SU-DHL-6 (cell line): ENCODE results near the gene THSD7A.

Experiments used
- EZH2phosphoT487 ChIP-seq: fragments of 200-600 bp; sonication (generic), shearing (Covaris generic); conservative IDR thresholded peaks from 2 replicates; pipeline ENCODE4 v1.6.1; 2018; ENCODE audit warnings: mild to moderate bottlenecking, antibody characterized with exemption, low read length, moderate library complexity, mixed read lengths
- TF ChIP-seq, protein P1 (sequence below): fragments of 200-600 bp; sonication (generic); IDR thresholded peaks from one replicate; pipeline ENCODE4 v1.5.1; 2017; ENCODE audit warnings: antibody characterized with exemption, mild to moderate bottlenecking, low read length, moderate library complexity; ENCODE audit not compliant: insufficient read depth, poor library complexity, severe bottlenecking

DNA sequence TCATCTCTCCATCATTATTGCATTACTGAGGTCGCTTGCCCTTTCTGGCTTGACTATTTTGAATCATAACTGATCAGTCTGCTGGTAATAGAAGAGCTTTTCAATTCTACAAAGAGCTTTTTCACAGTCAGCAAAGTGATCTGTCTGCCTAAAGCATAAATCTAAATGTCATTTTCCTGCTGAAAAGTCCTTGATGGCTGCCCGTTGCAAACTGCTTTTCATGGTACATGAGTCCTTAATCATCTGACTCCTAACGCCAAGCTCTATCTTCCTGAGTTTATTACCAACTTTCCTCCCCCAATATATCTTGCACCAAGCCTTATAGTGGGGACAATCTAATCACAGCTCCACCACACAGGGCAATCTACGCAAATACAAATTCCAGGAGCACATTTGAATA lies 39.8 kb downstream of the THSD7A start:
- TF ChIP-seq, protein P1, sequence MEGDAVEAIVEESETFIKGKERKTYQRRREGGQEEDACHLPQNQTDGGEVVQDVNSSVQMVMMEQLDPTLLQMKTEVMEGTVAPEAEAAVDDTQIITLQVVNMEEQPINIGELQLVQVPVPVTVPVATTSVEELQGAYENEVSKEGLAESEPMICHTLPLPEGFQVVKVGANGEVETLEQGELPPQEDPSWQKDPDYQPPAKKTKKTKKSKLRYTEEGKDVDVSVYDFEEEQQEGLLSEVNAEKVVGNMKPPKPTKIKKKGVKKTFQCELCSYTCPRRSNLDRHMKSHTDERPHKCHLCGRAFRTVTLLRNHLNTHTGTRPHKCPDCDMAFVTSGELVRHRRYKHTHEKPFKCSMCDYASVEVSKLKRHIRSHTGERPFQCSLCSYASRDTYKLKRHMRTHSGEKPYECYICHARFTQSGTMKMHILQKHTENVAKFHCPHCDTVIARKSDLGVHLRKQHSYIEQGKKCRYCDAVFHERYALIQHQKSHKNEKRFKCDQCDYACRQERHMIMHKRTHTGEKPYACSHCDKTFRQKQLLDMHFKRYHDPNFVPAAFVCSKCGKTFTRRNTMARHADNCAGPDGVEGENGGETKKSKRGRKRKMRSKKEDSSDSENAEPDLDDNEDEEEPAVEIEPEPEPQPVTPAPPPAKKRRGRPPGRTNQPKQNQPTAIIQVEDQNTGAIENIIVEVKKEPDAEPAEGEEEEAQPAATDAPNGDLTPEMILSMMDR: no peak
- no peak for TF ChIP-seq EZH2phosphoT487
